SU-DHL-6 (cell line): Measurements from ENCODE around the gene OR1L8.
"Not testable (repeated sequence)": the region's sequence is repeated elsewhere in the genome, so short reads cannot be mapped to it uniquely, and the experiment has no call there.

Source experiments
- EZH2phosphoT487 ChIP-seq: fragments of 200-600 bp; sonication (generic), shearing (Covaris generic); conservative IDR thresholded peaks from 2 replicates; pipeline ENCODE4 v1.6.1; 2018; ENCODE audit warnings: mild to moderate bottlenecking, antibody characterized with exemption, low read length, moderate library complexity, mixed read lengths
- TF ChIP-seq, protein P1 (sequence below): fragments of 200-600 bp; sonication (generic); IDR thresholded peaks from one replicate; pipeline ENCODE4 v1.5.1; 2017; ENCODE audit warnings: antibody characterized with exemption, mild to moderate bottlenecking, low read length, moderate library complexity; ENCODE audit not compliant: insufficient read depth, poor library complexity, severe bottlenecking

DNA sequence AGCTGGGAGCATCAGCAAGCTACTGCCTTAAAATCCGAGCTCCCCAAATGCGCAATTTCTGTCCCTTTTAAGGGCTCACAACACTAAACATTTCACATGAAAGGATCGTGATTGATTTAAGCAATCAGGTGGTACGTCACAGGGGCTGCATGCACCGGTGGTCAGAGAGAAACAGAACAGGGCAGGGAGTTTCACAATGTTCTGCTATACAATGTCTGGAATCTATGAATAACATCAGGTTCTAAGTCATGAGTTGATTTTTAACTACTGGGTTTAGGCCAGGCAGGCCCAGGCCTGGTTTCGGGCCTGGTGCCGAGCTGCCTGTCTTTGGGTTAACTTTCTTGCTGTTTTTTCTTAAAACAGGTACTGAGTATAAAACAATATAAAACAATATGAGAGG lies 46.1 kb downstream of the OR1L8 start:
- TF ChIP-seq, protein P1, sequence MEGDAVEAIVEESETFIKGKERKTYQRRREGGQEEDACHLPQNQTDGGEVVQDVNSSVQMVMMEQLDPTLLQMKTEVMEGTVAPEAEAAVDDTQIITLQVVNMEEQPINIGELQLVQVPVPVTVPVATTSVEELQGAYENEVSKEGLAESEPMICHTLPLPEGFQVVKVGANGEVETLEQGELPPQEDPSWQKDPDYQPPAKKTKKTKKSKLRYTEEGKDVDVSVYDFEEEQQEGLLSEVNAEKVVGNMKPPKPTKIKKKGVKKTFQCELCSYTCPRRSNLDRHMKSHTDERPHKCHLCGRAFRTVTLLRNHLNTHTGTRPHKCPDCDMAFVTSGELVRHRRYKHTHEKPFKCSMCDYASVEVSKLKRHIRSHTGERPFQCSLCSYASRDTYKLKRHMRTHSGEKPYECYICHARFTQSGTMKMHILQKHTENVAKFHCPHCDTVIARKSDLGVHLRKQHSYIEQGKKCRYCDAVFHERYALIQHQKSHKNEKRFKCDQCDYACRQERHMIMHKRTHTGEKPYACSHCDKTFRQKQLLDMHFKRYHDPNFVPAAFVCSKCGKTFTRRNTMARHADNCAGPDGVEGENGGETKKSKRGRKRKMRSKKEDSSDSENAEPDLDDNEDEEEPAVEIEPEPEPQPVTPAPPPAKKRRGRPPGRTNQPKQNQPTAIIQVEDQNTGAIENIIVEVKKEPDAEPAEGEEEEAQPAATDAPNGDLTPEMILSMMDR, result not testable (repeated sequence)
- TF ChIP-seq EZH2phosphoT487, result not testable (repeated sequence)
